Omental fat pad (tissue), 4 donors: Measurements from ENCODE around the gene ZNF316. TPM values are rescaled to one million over a fixed set of nuclear protein-coding genes. Genes with fewer than 3 reads are reported as not detected.
"Not testable (repeated sequence)": the region's sequence is repeated elsewhere in the genome, so short reads cannot be mapped to it uniquely, and the experiment has no call there.

ENCODE experiments used
- ATAC-seq: fragments of 150-250 bp; one replicate; pipeline ENCODE4 v1.9.1; 2016; ENCODE audit warnings: mild to moderate bottlenecking, moderate library complexity; ENCODE audit not compliant: low FRiP score
- DNase-seq: peaks from one replicate; pipeline ENCODE4 v3.0.0-alpha.2; 2019; ENCODE audit warnings: low spot score
- total RNA-seq, 4 donors: library from RNA; depleted of rRNA; stranded (reverse); fragments of >200 nt; gene quantifications; one replicate each; pipeline ENCODE4 v1.1.0, GENCODE V29; 2016
- TF ChIP-seq, protein P1 (sequence below), 3 donors: fragments of 450-650 bp; IDR thresholded peaks; one replicate each; pipeline ENCODE4 v1.5.1; 2016 to 2017; ENCODE audit warnings: antibody characterized with exemption in 3 of 3, mild to moderate bottlenecking in 3 of 3, moderate library complexity in 2 of 3

Gene ZNF316
- total RNA-seq, 4 donors from 2014 or later = 14.4 to 27.5 (median 18.8) TPM

DNA sequence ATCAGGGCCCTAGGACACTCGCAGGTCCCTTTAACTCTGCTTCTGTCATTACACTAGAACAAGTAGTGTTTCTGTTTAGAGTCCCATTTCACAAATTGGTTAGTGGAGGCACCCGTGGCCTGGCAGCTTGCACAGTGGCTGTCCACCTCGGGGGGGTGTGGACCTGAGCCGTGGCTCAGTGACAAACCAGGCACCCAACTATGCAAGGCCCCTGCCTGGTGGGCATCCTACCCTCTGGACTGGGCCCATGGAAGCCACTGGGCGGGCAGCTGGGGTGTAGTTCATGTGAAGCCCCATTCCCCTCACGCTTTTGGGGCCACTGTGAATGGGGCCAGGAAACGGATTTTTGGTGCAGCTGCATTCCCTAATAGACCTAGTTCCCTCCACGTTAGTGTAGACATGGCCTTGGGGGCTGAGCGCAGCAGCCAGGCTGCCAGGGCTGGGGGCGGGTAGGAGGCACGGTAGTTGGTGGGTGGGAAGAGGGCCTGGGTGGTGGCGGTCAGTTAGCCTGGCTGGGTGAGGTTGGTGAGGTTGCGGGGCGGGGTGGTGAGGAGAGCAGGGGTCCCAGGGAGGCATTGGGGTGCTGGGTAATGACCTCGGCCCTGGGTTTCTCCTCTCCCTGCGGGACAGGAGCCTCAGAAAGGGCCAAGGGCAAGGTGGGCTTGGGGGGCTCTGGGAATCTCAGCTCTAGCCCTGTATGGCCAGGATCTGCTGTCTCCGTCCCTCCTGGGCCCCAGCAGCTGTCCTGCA lies 18.7 kb downstream of the ZNF316 start:
- DNase-seq (no peak), ATAC-seq (no peak)
- TF ChIP-seq, protein P1, sequence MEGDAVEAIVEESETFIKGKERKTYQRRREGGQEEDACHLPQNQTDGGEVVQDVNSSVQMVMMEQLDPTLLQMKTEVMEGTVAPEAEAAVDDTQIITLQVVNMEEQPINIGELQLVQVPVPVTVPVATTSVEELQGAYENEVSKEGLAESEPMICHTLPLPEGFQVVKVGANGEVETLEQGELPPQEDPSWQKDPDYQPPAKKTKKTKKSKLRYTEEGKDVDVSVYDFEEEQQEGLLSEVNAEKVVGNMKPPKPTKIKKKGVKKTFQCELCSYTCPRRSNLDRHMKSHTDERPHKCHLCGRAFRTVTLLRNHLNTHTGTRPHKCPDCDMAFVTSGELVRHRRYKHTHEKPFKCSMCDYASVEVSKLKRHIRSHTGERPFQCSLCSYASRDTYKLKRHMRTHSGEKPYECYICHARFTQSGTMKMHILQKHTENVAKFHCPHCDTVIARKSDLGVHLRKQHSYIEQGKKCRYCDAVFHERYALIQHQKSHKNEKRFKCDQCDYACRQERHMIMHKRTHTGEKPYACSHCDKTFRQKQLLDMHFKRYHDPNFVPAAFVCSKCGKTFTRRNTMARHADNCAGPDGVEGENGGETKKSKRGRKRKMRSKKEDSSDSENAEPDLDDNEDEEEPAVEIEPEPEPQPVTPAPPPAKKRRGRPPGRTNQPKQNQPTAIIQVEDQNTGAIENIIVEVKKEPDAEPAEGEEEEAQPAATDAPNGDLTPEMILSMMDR (IDR thresholded peaks at IDR 0.05) = no peak

DNA sequence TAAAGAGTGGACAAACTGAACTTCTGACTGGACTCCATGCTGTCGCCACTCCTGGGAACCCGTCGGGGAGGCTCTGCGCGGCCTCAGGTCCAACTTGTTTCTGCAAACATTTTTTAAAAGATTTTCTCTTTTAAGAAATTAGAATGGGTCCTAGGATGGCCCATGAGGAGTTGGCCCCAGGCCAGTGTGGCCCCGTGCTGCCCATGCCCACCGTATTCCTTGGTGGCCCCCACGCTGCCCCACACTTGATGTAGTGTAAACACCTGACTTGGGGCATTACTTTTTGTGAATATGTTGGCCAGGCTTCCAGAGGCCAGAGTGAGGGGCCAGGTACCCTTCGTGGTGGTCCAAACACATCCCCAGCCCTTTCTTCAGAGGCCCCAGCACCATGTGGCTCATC lies 19.3 kb downstream of the ZNF316 start:
- DNase-seq = no peak
- TF ChIP-seq, protein P1 (IDR thresholded peaks at IDR 0.05) = no peak
- ATAC-seq = no peak

DNA sequence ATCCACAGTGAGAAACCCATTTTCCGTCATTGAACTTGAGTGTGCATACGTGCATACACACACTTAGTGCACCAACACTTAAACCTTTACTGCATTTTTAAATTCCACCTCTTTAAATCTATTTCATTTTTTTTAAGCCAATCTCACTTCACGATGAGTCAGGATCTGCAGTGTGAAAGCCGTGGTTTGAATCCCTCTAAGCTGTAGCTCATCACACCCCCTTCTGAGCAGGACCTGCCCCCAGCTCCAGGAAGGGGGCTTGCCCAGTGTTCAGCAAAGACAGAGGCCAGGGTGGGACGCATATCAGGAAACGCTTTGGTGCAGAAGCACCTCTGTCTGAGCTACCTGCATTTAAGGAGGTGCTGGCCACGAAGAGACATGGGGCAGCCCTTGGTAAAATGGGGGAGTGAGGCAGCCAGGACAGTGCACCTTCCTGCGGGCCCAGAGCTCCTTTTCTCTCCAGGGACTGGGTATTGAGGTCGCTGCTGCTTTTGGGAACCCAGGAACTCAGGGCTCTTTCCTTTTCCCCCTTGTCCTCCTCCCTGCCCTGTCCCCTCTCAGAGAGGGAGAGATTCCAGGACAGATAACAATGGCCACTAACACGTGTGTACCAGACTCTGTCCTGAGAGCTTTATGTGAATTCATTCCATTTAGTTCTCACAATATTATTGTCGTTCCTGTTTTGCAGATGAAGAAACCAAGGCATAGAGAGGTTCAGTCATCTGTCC lies 21.7 kb downstream of the ZNF316 start:
- DNase-seq = no peak
- no peak for ATAC-seq
- TF ChIP-seq, protein P1 (IDR thresholded peaks at IDR 0.05) = no peak

DNA sequence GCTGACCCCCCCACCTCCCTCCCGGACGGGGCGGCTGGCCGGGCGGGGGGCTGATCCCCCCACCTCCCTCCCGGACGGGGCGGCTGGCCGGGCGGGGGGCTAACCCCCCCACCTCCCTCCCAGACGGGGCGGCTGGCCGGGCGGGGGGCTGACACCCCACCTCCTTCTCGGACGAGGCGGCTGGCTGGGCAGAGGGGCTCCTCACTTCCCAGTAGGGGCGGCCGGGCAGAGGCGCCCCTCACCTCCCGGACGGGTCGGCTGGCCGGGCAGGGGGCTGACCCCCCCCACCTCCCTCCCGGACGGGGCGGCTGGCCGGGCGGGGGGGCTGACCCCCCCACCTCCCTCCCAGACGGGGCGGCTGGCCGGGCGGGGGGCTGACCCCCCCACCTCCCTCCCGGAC lies 33.7 kb downstream of the ZNF316 start:
- DNase-seq, ATAC-seq: not testable (repeated sequence)

DNA sequence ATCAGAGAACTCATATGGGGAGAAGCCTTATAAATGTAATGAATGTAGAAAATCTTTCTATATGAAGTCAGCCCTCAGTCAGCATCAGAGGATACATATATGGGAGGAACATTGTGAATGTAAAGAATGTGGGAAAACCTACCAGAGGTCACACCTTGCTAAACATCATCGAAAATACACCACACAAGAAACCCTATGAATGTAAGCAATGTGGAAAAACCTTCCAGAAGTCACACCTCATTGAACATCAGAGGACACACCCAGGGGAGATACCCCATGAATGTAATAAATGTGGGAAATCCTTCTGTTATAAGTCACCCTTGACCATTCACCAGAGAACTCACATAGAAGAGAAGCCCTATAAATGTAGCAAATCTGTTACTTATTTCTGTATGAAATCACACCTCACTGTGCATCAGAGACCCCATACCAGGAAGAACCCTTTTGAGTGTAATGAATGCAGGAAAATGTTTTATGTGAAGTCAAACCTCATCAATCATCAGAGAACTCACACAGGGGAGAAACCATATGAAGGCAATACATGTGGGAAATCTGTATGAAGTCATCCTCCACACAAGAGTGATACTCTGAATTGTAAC lies 38.8 kb downstream of the ZNF316 start:
- TF ChIP-seq, protein P1 (IDR thresholded peaks at IDR 0.05) = no peak
- ATAC-seq = no peak
- DNase-seq = no peak

DNA sequence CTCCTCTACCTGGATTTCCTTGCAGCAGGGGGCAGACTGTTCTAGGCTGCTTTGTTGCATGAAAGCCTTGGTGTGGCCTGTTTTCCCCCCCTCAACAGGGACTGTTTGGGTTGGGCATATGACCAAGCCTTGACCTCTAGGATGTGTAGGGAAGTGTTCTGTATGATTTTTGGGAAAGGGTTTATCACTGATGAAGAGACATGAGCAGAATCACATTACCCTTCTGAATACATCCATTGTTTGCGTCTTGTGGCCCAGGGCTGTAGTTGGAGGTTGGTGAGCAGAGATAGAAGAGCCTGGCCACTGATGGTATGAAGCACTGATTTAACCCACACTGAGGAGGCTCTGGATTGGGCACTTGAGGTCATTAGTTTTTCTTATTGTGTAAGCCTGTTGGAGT lies 43.0 kb downstream of the ZNF316 start:
- TF ChIP-seq, protein P1 (IDR thresholded peaks at IDR 0.05) = no peak
- no peak for DNase-seq
- ATAC-seq = no peak

DNA sequence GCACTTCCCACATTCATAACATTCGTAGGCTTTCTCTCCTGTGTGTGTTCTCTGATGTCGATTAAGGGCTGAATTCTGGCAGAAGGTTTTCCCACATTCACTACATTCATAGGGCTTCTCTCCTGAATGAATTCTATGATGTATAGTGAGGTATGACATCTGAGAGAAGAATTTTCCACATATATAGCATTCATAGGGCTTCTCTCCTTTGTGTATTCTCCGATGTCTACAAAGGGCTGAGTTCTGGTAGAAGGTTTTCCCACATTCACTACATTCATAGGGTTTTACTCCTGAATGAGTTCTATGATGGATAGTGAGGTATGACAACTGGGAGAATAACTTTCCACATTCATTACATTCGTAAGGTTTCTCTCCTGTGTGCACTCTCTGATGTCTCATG lies 54.0 kb downstream of the ZNF316 start:
- TF ChIP-seq, protein P1 (IDR thresholded peaks at IDR 0.05) = no peak
- no peak for DNase-seq
- ATAC-seq = no peak
